SK-N-SH treated with all-trans-retinoic acid at 6 μM for 48 hours (cell line): ENCODE data around the gene DDX25.

Experiments
- ATAC-seq: fragments of 200-7000 bp; cut with Tn5 transposase; 3 replicates; pipeline ENCODE4 v1.9.1; 2020; ENCODE audit warnings: mild to moderate bottlenecking, moderate library complexity
- ARNTL ChIP-seq: fragments of 450-650 bp; formaldehyde crosslinking; IDR thresholded peaks from 2 replicates; pipeline ENCODE4 v1.5.0; 2020; ENCODE audit warnings: low read depth, mild to moderate bottlenecking, moderate library complexity, borderline replicate concordance
- BACH2 ChIP-seq: fragments of 250-450 bp; sonication (Bioruptor Pico); IDR thresholded peaks from 2 replicates; pipeline ENCODE4 v1.9.0; 2021; ENCODE audit warnings: mild to moderate bottlenecking, borderline replicate concordance
- CREB5 ChIP-seq: fragments of 250-450 bp; sonication (Bioruptor Pico); IDR thresholded peaks from 2 replicates; pipeline ENCODE4 v1.5.1; 2020; ENCODE audit warnings: low read depth, mild to moderate bottlenecking, moderate library complexity
- CSDC2 ChIP-seq: fragments of 250-450 bp; sonication (Bioruptor Pico); IDR thresholded peaks from 2 replicates; pipeline ENCODE4 v1.5.0; 2020; ENCODE audit warnings: mild to moderate bottlenecking, moderate library complexity
- CSRNP3 ChIP-seq: fragments of 250-450 bp; sonication (Bioruptor Pico); IDR thresholded peaks from 2 replicates; pipeline ENCODE4 v1.5.1; 2021; ENCODE audit warnings: mild to moderate bottlenecking, moderate library complexity
- ESRRG ChIP-seq: fragments of 250-450 bp; sonication (Bioruptor Pico); IDR thresholded peaks from 2 replicates; pipeline ENCODE4 v1.6.1; 2021; ENCODE audit warnings: mild to moderate bottlenecking
- GLIS3 ChIP-seq: fragments of 250-450 bp; sonication (Bioruptor Pico); IDR thresholded peaks from 2 replicates; pipeline ENCODE4 v1.5.0; 2020; ENCODE audit warnings: mild to moderate bottlenecking, moderate library complexity
- ISL1 ChIP-seq: fragments of 250-450 bp; sonication (Bioruptor Pico); IDR thresholded peaks from 2 replicates; pipeline ENCODE4 v2.1.2; 2022; ENCODE audit warnings: mild to moderate bottlenecking, moderate library complexity
- OSR1 ChIP-seq: fragments of 250-450 bp; sonication (Bioruptor Pico); IDR thresholded peaks from 2 replicates; pipeline ENCODE4 v1.8.0; 2022; ENCODE audit warnings: moderate library complexity, mild to moderate bottlenecking, inconsistent platforms
- PATZ1 ChIP-seq: fragments of 250-450 bp; sonication (Bioruptor Pico); IDR thresholded peaks from 2 replicates; pipeline ENCODE4 v1.8.0; 2020; ENCODE audit warnings: mild to moderate bottlenecking, moderate library complexity, borderline replicate concordance
- PPARA ChIP-seq: fragments of 250-450 bp; sonication (Bioruptor Pico); IDR thresholded peaks from 2 replicates; pipeline ENCODE4 v1.5.0; 2020; ENCODE audit warnings: mild to moderate bottlenecking, borderline replicate concordance
- SNAI2 ChIP-seq: fragments of 250-450 bp; sonication (Bioruptor Pico); IDR thresholded peaks from 2 replicates; pipeline ENCODE4 v1.5.0; 2020; ENCODE audit warnings: mild to moderate bottlenecking, moderate library complexity
- TCF4 ChIP-seq: fragments of 250-450 bp; sonication (Bioruptor Pico); IDR thresholded peaks from 2 replicates; pipeline ENCODE4 v1.8.0; 2021; ENCODE audit warnings: mild to moderate bottlenecking, moderate library complexity, borderline replicate concordance
- TOX ChIP-seq: fragments of 250-450 bp; sonication (Bioruptor Pico); IDR thresholded peaks from 2 replicates; pipeline ENCODE4 v1.8.0; 2021; ENCODE audit warnings: mild to moderate bottlenecking, moderate library complexity, borderline replicate concordance
- ZC3H10 ChIP-seq: fragments of 250-450 bp; sonication (Bioruptor Pico); IDR thresholded peaks from 2 replicates; pipeline ENCODE4 v1.5.1; 2021; ENCODE audit warnings: mild to moderate bottlenecking, moderate library complexity
- ZFP3 ChIP-seq: fragments of 250-450 bp; sonication (Bioruptor Pico); IDR thresholded peaks from 2 replicates; pipeline ENCODE4 v1.5.0; 2020; ENCODE audit warnings: mild to moderate bottlenecking, moderate library complexity
- ZFP30 ChIP-seq: fragments of 450-650 bp; formaldehyde crosslinking; IDR thresholded peaks from 2 replicates; pipeline ENCODE4 v1.5.0; 2022; ENCODE audit warnings: mild to moderate bottlenecking, moderate library complexity
- ZNF565 ChIP-seq: fragments of 450-650 bp; formaldehyde crosslinking; conservative IDR thresholded peaks from 2 replicates; pipeline ENCODE4 v1.5.0; 2020; ENCODE audit warnings: low read depth, mild to moderate bottlenecking, moderate library complexity
- ZNF70 ChIP-seq: fragments of 450-650 bp; formaldehyde crosslinking; IDR thresholded peaks from 2 replicates; pipeline ENCODE4 v1.5.0; 2020; ENCODE audit warnings: mild to moderate bottlenecking, moderate library complexity
- ZNF8 ChIP-seq: fragments of 450-650 bp; formaldehyde crosslinking; IDR thresholded peaks from 2 replicates; pipeline ENCODE4 v1.5.0; 2020; ENCODE audit warnings: mild to moderate bottlenecking, moderate library complexity
- TF ChIP-seq, protein P1 (sequence below): fragments of 250-450 bp; sonication (Bioruptor Pico); IDR thresholded peaks from 2 replicates; pipeline ENCODE4 v1.8.0; 2021; ENCODE audit warnings: low read depth, mild to moderate bottlenecking, moderate library complexity, borderline replicate concordance
- TF ChIP-seq, protein P2 (sequence below): fragments of 250-450 bp; sonication (Bioruptor Pico); IDR thresholded peaks from 2 replicates; pipeline ENCODE4 v1.5.0; 2020; ENCODE audit warnings: mild to moderate bottlenecking, moderate library complexity

The DDX25 gene

DNA sequence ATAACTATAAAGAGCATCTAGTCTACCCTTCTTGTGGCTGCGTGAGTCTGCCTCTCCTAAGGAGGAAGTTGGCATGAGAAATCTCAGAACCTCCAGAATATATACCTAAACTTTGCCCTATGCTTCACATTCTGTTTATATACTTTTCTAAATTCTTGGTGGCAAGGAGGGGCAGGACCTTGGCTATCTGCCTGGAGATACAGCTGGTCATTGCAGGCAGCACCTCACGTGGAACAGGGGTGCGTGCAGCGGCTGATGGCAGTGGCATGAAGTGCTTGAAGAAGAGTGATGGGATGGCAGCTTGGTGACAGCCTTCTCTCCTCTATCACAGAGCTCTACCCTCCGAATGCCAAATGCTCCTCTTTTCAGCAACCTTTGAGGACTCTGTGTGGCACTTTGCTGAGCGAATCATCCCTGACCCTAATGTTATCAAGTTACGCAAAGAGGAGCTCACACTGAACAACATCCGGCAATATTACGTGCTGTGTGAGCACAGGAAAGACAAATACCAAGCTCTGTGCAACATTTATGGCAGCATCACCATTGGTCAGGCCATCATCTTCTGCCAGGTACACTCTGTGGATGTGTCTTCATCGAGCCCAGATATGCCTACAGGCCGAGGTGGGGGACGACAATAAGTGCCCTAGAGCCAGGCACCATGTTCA is 12.5 kb downstream of the DDX25 start:
- TF ChIP-seq ESRRG (CRISPR knock-in tag) (no peak), ZFP3 (CRISPR knock-in tag) (no peak), ISL1 (CRISPR knock-in tag) (no peak), PATZ1 (CRISPR knock-in tag) (no peak), SNAI2 (CRISPR knock-in tag) (no peak), ZNF8 (CRISPR knock-in tag) (no peak), GLIS3 (CRISPR knock-in tag) (no peak), CREB5 (CRISPR knock-in tag) (no peak), OSR1 (CRISPR knock-in tag) (no peak), CSDC2 (CRISPR knock-in tag) (no peak), CSRNP3 (no peak), ZNF565 (CRISPR knock-in tag) (no peak), ZFP30 (CRISPR knock-in tag) (no peak), ZC3H10 (CRISPR knock-in tag) (no peak), TOX (CRISPR knock-in tag) (no peak), ZNF70 (no peak), BACH2 (CRISPR knock-in tag) (no peak)
- TF ChIP-seq, protein P1, sequence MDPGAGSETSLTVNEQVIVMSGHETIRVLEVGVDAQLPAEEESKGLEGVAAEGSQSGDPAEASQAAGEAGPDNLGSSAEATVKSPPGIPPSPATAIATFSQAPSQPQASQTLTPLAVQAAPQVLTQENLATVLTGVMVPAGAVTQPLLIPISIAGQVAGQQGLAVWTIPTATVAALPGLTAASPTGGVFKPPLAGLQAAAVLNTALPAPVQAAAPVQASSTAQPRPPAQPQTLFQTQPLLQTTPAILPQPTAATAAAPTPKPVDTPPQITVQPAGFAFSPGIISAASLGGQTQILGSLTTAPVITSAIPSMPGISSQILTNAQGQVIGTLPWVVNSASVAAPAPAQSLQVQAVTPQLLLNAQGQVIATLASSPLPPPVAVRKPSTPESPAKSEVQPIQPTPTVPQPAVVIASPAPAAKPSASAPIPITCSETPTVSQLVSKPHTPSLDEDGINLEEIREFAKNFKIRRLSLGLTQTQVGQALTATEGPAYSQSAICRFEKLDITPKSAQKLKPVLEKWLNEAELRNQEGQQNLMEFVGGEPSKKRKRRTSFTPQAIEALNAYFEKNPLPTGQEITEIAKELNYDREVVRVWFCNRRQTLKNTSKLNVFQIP (CRISPR knock-in tag), result no peak
- ATAC-seq, result no peak

GRCh38 chr11:125918140-125918840 is 14.0 kb downstream of the DDX25 start:
- ATAC-seq, result no peak; the same call in 2 of the 3 replicates
- TF ChIP-seq TCF4 (CRISPR knock-in tag) (peak; percentile 85), SNAI2 (CRISPR knock-in tag) (no peak), PPARA (CRISPR knock-in tag) (no peak), ZNF70 (no peak)
- TF ChIP-seq, protein P1 (CRISPR knock-in tag), result no peak

DNA sequence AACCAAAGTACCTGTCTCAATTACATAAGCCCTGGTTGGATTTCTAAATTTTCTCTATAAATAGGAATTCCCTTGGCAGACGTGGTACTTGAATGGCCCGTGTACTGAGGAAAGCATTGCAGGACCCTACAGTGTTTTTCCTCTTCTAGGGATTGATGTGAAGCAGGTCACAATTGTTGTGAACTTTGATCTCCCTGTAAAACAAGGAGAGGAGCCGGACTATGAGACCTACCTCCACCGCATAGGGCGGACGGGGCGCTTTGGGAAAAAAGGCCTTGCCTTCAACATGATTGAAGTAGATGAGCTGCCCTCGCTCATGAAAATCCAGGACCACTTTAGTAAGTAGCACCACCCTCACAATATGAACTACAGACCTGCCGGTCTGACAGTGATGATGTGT is 16.7 kb downstream of the DDX25 start:
- no peak for ATAC-seq
- TF ChIP-seq ZFP3 (CRISPR knock-in tag) (no peak), ZNF70 (no peak), CSRNP3 (no peak), ZFP30 (CRISPR knock-in tag) (no peak), BACH2 (CRISPR knock-in tag) (no peak), ARNTL (CRISPR knock-in tag) (no peak)
- TF ChIP-seq, protein P2, sequence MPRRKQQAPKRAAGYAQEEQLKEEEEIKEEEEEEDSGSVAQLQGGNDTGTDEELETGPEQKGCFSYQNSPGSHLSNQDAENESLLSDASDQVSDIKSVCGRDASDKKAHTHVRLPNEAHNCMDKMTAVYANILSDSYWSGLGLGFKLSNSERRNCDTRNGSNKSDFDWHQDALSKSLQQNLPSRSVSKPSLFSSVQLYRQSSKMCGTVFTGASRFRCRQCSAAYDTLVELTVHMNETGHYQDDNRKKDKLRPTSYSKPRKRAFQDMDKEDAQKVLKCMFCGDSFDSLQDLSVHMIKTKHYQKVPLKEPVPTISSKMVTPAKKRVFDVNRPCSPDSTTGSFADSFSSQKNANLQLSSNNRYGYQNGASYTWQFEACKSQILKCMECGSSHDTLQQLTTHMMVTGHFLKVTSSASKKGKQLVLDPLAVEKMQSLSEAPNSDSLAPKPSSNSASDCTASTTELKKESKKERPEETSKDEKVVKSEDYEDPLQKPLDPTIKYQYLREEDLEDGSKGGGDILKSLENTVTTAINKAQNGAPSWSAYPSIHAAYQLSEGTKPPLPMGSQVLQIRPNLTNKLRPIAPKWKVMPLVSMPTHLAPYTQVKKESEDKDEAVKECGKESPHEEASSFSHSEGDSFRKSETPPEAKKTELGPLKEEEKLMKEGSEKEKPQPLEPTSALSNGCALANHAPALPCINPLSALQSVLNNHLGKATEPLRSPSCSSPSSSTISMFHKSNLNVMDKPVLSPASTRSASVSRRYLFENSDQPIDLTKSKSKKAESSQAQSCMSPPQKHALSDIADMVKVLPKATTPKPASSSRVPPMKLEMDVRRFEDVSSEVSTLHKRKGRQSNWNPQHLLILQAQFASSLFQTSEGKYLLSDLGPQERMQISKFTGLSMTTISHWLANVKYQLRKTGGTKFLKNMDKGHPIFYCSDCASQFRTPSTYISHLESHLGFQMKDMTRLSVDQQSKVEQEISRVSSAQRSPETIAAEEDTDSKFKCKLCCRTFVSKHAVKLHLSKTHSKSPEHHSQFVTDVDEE (CRISPR knock-in tag), result no peak
- TF ChIP-seq, protein P1 (CRISPR knock-in tag), result no peak
